Loucy (cell line): ENCODE data around the gene CTIF.

ENCODE experiments used
- EZH2phosphoT487 ChIP-seq: fragments of 200-600 bp; IDR thresholded peaks from 2 replicates; pipeline ENCODE4 v1.6.1; 2018; ENCODE audit warnings: antibody characterized with exemption, mild to moderate bottlenecking, moderate library complexity, borderline replicate concordance
- TF ChIP-seq, protein P1 (sequence below): fragments of 200-600 bp; sonication (generic); conservative IDR thresholded peaks from 2 replicates; pipeline ENCODE4 v1.5.1; 2014; ENCODE audit warnings: mild to moderate bottlenecking, antibody characterized with exemption, low read length

- TF ChIP-seq, protein P1, sequence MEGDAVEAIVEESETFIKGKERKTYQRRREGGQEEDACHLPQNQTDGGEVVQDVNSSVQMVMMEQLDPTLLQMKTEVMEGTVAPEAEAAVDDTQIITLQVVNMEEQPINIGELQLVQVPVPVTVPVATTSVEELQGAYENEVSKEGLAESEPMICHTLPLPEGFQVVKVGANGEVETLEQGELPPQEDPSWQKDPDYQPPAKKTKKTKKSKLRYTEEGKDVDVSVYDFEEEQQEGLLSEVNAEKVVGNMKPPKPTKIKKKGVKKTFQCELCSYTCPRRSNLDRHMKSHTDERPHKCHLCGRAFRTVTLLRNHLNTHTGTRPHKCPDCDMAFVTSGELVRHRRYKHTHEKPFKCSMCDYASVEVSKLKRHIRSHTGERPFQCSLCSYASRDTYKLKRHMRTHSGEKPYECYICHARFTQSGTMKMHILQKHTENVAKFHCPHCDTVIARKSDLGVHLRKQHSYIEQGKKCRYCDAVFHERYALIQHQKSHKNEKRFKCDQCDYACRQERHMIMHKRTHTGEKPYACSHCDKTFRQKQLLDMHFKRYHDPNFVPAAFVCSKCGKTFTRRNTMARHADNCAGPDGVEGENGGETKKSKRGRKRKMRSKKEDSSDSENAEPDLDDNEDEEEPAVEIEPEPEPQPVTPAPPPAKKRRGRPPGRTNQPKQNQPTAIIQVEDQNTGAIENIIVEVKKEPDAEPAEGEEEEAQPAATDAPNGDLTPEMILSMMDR: no peak
- TF ChIP-seq EZH2phosphoT487: no peak
Measured at GRCh38 chr18:48570313-48570712, 31.5 kb downstream of the CTIF start.
